Nephron progenitor cell (in vitro differentiated cells): ENCODE measurements around the gene TBC1D22A.

Experiments
- DNase-seq: peaks from one replicate; pipeline ENCODE4 v3.0.0; 2021
- H3K27ac Mint-ChIP-seq: 2 replicates; pipeline ENCODE4 v1.8.0; 2021; ENCODE audit warnings: mild to moderate bottlenecking, moderate library complexity, mixed read lengths
- H3K27me3 Mint-ChIP-seq: 2 replicates; pipeline ENCODE4 v1.8.0; 2021; ENCODE audit warnings: mild to moderate bottlenecking, low read depth, mixed read lengths; ENCODE audit not compliant: poor library complexity
- H3K36me3 Mint-ChIP-seq: 2 replicates; pipeline ENCODE4 v1.8.0; 2021; ENCODE audit warnings: low read depth, mixed read lengths
- H3K4me1 Mint-ChIP-seq: 2 replicates; pipeline ENCODE4 v1.8.0; 2021; ENCODE audit warnings: mixed read lengths
- H3K4me3 Mint-ChIP-seq: 2 replicates; pipeline ENCODE4 v1.8.0; 2021; ENCODE audit warnings: mild to moderate bottlenecking, moderate library complexity, mixed read lengths
- H3K9me3 Mint-ChIP-seq: 2 replicates; pipeline ENCODE4 v1.8.0; 2021; ENCODE audit warnings: mild to moderate bottlenecking, moderate library complexity, mixed read lengths
- CTCF ChIP-seq: fragments of 200-600 bp; sonication (generic); IDR thresholded peaks from 2 replicates; pipeline ENCODE4 v1.5.0; 2021; ENCODE audit warnings: antibody characterized with exemption

Gene TBC1D22A

GRCh38 chr22:46911346-46911745 is 148.9 kb downstream of the TBC1D22A start:
- H3K36me3 Mint-ChIP-seq: peaks cover 13% of the 10 kb centered on the region
- peak overlapping the region; percentile 80 for H3K27ac Mint-ChIP-seq
- peak; percentile 33 for DNase-seq

DNA sequence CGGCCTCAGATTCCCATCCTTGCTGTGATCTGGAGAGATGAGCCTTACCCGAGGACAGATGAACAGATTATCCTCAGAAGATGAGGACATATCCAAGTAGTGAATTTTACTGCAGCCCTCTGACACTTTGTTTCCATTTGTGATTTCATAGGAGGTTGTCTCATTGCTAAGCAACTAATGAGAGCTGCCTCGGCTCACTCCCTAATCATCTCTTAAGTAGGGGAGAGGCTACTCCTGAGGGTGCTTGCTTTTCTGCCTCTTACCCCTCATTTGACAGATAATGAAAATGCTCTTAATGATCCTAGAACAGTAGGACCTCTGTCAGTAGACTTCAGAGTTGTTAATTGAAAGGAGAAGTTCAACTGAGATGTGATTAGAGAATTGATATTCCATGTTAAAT is 150.9 kb downstream of the TBC1D22A start:
- Mint-ChIP-seq H3K9me3 (no peaks in the 10 kb centered on the region), H3K27ac (peak overlapping the region; percentile 88), H3K4me1 (peaks cover 60% of the 10 kb centered on the region), H3K4me3 (no peak overlapping the region), H3K27me3 (no peaks in the 10 kb centered on the region), H3K36me3 (peaks cover 24% of the 10 kb centered on the region)
- DNase-seq: no peak
- TF ChIP-seq CTCF: no peak

More at GRCh38 chr22:46911346-46911745, 148.9 kb downstream of the TBC1D22A start:
- H3K9me3 Mint-ChIP-seq: no peaks in the 10 kb centered on the region
- no peaks in the 10 kb centered on the region for H3K27me3 Mint-ChIP-seq
- H3K4me1 Mint-ChIP-seq: peaks cover 47% of the 10 kb centered on the region
- H3K4me3 Mint-ChIP-seq: no peak overlapping the region
- no peak for TF ChIP-seq CTCF

DNA sequence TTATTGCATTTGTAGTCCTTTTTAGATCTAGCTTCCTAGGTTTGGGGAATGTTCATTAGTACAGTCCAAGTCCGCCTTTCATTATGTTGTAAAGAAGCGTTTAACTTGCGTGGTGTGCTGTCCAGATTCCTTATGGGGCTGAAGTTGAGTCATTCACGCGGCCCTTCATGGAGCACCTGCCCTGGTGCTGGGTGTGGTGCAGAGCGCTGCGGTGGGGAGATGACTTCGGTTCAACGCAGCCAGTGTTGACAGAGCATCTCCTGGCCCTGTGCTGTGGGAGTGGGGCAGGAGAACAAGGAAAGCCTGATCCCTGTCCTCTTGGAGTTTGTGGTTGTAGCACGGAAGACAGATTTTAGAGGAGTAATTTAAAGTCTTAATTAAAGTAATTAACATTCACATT is 152.0 kb downstream of the TBC1D22A start:
- no peak overlapping the region for H3K27ac Mint-ChIP-seq
- H3K27me3 Mint-ChIP-seq: no peaks in the 10 kb centered on the region
- DNase-seq: no peak
- no peak for TF ChIP-seq CTCF
- no peak overlapping the region for H3K4me3 Mint-ChIP-seq
- peaks cover 60% of the 10 kb centered on the region for H3K4me1 Mint-ChIP-seq
- H3K9me3 Mint-ChIP-seq: no peaks in the 10 kb centered on the region
- H3K36me3 Mint-ChIP-seq: peaks cover 31% of the 10 kb centered on the region

GRCh38 chr22:46914916-46915894 is 152.8 kb downstream of the TBC1D22A start:
- H3K9me3 Mint-ChIP-seq: no peaks in the 10 kb centered on the region
- H3K4me3 Mint-ChIP-seq: no peak overlapping the region
- H3K27ac Mint-ChIP-seq: peak overlapping the region; percentile 44
- TF ChIP-seq CTCF: no peak
- H3K27me3 Mint-ChIP-seq: no peaks in the 10 kb centered on the region
- no peak for DNase-seq
- peaks cover 54% of the 10 kb centered on the region for H3K4me1 Mint-ChIP-seq
- H3K36me3 Mint-ChIP-seq: peaks cover 38% of the 10 kb centered on the region

DNA sequence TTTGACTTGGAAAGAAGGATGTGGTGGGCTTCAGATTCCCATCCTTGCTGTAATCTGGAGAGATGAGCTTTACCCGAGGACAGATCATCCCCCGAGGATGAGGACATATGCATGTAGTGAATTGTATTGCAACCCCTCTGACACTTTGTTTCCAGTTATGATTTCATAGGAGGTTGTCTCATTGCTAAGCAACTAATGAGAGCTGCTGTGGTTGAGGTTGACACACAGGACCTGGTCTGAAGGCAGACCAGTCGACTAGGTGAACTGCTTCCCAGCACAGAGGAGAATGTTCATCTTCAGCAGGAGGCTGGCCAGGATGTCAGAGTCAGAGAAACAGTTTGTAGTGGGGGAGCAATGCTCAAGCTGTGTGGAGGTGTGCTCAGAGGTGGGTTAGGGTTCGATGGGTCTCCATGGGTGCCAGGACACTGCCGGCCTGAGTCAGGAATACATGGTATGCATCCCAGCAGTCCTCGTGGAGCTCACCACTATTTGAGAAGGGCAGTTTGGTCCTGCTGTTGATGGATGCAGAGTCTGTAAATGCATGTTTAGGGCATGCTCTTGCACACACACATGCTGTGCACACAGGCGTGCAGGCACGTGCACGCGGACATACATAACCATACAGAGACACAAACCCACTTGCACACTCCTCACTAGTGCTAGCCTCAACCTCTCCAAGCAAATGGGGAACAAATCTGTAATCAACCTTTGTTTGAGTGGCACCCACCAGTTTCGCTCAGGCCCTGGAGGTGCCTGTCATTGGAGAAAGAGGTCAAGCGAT is 153.7 kb downstream of the TBC1D22A start:
- no peak overlapping the region for H3K27ac Mint-ChIP-seq
- no peaks in the 10 kb centered on the region for H3K27me3 Mint-ChIP-seq
- TF ChIP-seq CTCF: no peak
- H3K9me3 Mint-ChIP-seq: peaks cover 1% of the 10 kb centered on the region
- no peak for DNase-seq
- H3K4me3 Mint-ChIP-seq: no peak overlapping the region
- H3K4me1 Mint-ChIP-seq: peaks cover 44% of the 10 kb centered on the region
- peaks cover 44% of the 10 kb centered on the region for H3K36me3 Mint-ChIP-seq
